MM.1S (cell line): ENCODE results near the gene PIGU.

Experiments
- CTCF ChIP-seq: fragments of 300-600 bp; sonication (generic); IDR thresholded peaks from 2 replicates; pipeline ENCODE4 v1.5.1; 2016; ENCODE audit warnings: antibody characterized with exemption, low read length, mixed read lengths
- EZH2 ChIP-seq: fragments of 300-600 bp; sonication (generic); optimal IDR thresholded peaks from 2 replicates; pipeline ENCODE3; 2017; ENCODE audit warnings: low read depth, mild to moderate bottlenecking, antibody characterized with exemption, low read length, mixed read lengths
- EZH2phosphoT487 ChIP-seq: fragments of 300-600 bp; sonication (generic); IDR thresholded peaks from 2 replicates; pipeline ENCODE4 v1.6.1; 2018; ENCODE audit warnings: antibody characterized with exemption, low read length

GRCh38 chr20:34629904-34630303 is 47.0 kb downstream of the PIGU start:
- no peak for TF ChIP-seq EZH2
- TF ChIP-seq CTCF = no peak
- no peak for TF ChIP-seq EZH2phosphoT487
